HCT116 (cell line): ENCODE measurements around the gene CCDC91. TPM values are rescaled to one million over a fixed set of nuclear protein-coding genes. Genes with fewer than 3 reads are reported as not detected.

ENCODE experiments used
- ATAC-seq: fragments of 200-7000 bp; cut with Tn5 transposase; 2 replicates; pipeline ENCODE4 v1.9.1; 2020; ENCODE audit warnings: mild to moderate bottlenecking, moderate library complexity
- BruUV-seq: library from RNA; stranded (reverse); fragments of 400-500 nt; replicated peaks from 2 replicates; lab custom pipeline; 2021; lab: Mats Ljungman, UMichigan
- CTCF ChIA-PET: fragments of 300-600 bp; sonication (Branson Sonifier 250); formaldehyde crosslinking; loops from one replicate; lab custom pipeline; 2021; ENCODE audit warnings: antibody characterized with exemption; lab: Charles Lee
- POLR2A ChIA-PET: fragments of 300-600, 350-600 bp; sonication (Branson Sonifier 250); formaldehyde crosslinking; loops from one replicate; lab custom pipeline; 2021; ENCODE audit warnings: antibody characterized with exemption; lab: Charles Lee
- RAD21 ChIA-PET, 2 experiments: fragments of 300-600 bp; sonication (Branson Sonifier 250); formaldehyde crosslinking; loops; one replicate each; lab custom pipeline; 2023; ENCODE audit warnings: low total read pairs in 2 of 2; ENCODE audit not compliant: uncharacterized antibody in 2 of 2, unreplicated experiment in 2 of 2, low non-redundant PET in 1 of 2; lab: Charles Lee
- DNase-seq: peaks from one replicate; pipeline ENCODE4 v3.0.0-alpha.2; 2010; ENCODE audit warnings: low read depth, low spot score
- H2AFZ ChIP-seq: fragments of 200-600 bp; shearing (Covaris generic), sonication (generic); 2 replicates; pipeline ENCODE4 v1.6.1; 2017; ENCODE audit warnings: low read depth, mixed run types, mixed read lengths, antibody characterized with exemption, low read length; ENCODE audit not compliant: poor library complexity, severe bottlenecking
- H3K27ac ChIP-seq: 2 replicates; pipeline ENCODE4 v1.5.1; 2012; ENCODE audit warnings: low read depth, low read length
- H3K27me3 ChIP-seq: fragments of 200-600 bp; sonication (generic); 2 replicates; pipeline ENCODE4 v1.6.1; 2016; ENCODE audit warnings: mixed run types, low read length, mixed read lengths; ENCODE audit not compliant: insufficient read depth
- H3K36me3 ChIP-seq, 2 experiments: fragments of 200-500 bp in 1 of 2; fragments of 200-600 bp in 1 of 2; sonication (Bioruptor generic) in 1 of 2; sonication (generic) in 1 of 2; 2 replicates each; pipeline versions ENCODE4 v1.5.1 to v1.6.1; 2014 to 2016; ENCODE audit warnings: low read length in 2 of 2, inconsistent platforms in 1 of 2, mixed read lengths in 1 of 2, mixed run types in 1 of 2; ENCODE audit not compliant: insufficient read depth in 2 of 2, control insufficient read depth in 1 of 2
- H3K4me1 ChIP-seq, 2 experiments: fragments of 200-600 bp in 1 of 2; sonication (generic) in 1 of 2; 2 replicates each; pipeline versions ENCODE4 v1.5.1 to v1.6.1; 2012 to 2017; ENCODE audit warnings: low read length in 2 of 2, inconsistent platforms in 1 of 2, mild to moderate bottlenecking in 1 of 2, mixed read lengths in 1 of 2, mixed run types in 1 of 2, moderate library complexity in 1 of 2; ENCODE audit not compliant: insufficient read depth in 2 of 2, control insufficient read depth in 1 of 2
- H3K4me2 ChIP-seq: fragments of 200-600 bp; sonication (generic); 2 replicates; pipeline ENCODE4 v1.6.1; 2017; ENCODE audit warnings: mixed run types, low read length, mixed read lengths
- H3K4me3 ChIP-seq, 2 experiments: fragments of 200-600 bp in 1 of 2; sonication (generic) in 1 of 2; replicated peaks in 1 of 2; 2 replicates each; pipeline ENCODE4 v1.5.1; 2011 to 2016; ENCODE audit warnings: low read length in 2 of 2, control low read depth in 1 of 2, low read depth in 1 of 2, mild to moderate bottlenecking in 1 of 2, mixed read lengths in 1 of 2, mixed run types in 1 of 2
- H3K79me2 ChIP-seq: fragments of 200-600 bp; sonication (generic); 2 replicates; pipeline ENCODE4 v1.6.1; 2017; ENCODE audit warnings: mild to moderate bottlenecking, mixed run types, low read length, moderate library complexity, mixed read lengths; ENCODE audit not compliant: insufficient read depth
- H3K9ac ChIP-seq: fragments of 200-600 bp; sonication (generic); 2 replicates; pipeline ENCODE4 v1.6.1; 2016; ENCODE audit warnings: low read length, mixed read lengths
- H3K9me2 ChIP-seq: fragments of 200-600 bp; sonication (generic), shearing (Covaris generic); 2 replicates; pipeline ENCODE4 v1.6.1; 2017; ENCODE audit warnings: mixed run types, mild to moderate bottlenecking, moderate library complexity; ENCODE audit not compliant: insufficient read depth
- H3K9me3 ChIP-seq, 2 experiments: fragments of 200-500 bp in 1 of 2; fragments of 200-600 bp in 1 of 2; sonication (Bioruptor generic) in 1 of 2; sonication (generic) in 1 of 2; 2 replicates each; pipeline ENCODE4 v1.6.1; 2014 to 2017; ENCODE audit warnings: low read length in 2 of 2, mixed read lengths in 2 of 2, inconsistent platforms in 1 of 2, low read depth in 1 of 2, mild to moderate bottlenecking in 1 of 2, mixed run types in 1 of 2, moderate library complexity in 1 of 2; ENCODE audit not compliant: control insufficient read depth in 1 of 2, insufficient read depth in 1 of 2
- H4K20me1 ChIP-seq: fragments of 200-600 bp; sonication (generic), shearing (Covaris generic); 2 replicates; pipeline ENCODE4 v1.6.1; 2017; ENCODE audit warnings: mixed run types, mild to moderate bottlenecking, moderate library complexity; ENCODE audit not compliant: insufficient read depth
- CBX3 ChIP-seq: IDR thresholded peaks from 2 replicates; pipeline ENCODE4 v1.6.1; 2012; ENCODE audit warnings: low read depth
- CTCF ChIP-seq, 3 experiments: fragments of 200-600 bp in 1 of 3; sonication (generic) in 1 of 3; IDR thresholded peaks in 2 of 3; conservative IDR thresholded peaks in 1 of 3; 2 replicates each; pipeline ENCODE4 v1.5.1; 2012 to 2017; ENCODE audit warnings: low read depth in 2 of 3, low read length in 2 of 3, antibody characterized with exemption in 1 of 3, borderline replicate concordance in 1 of 3, control low read depth in 1 of 3, mild to moderate bottlenecking in 1 of 3, mixed read lengths in 1 of 3, mixed run types in 1 of 3, moderate library complexity in 1 of 3; ENCODE audit not compliant: insufficient read depth in 1 of 3
- ELF1 ChIP-seq: IDR thresholded peaks from 2 replicates; pipeline ENCODE4 v1.6.1; 2012; ENCODE audit warnings: low read depth, borderline replicate concordance
- JUND ChIP-seq: IDR thresholded peaks from 2 replicates; pipeline ENCODE4 v1.6.1; 2012
- REST ChIP-seq: IDR thresholded peaks from 2 replicates; pipeline ENCODE4 v1.6.1; 2012; ENCODE audit warnings: low read depth
- TCF7L2 ChIP-seq: IDR thresholded peaks from 2 replicates; pipeline ENCODE4 v1.7.0; 2011; ENCODE audit warnings: borderline replicate concordance, inconsistent platforms; ENCODE audit not compliant: insufficient read depth, insufficient read length; ENCODE audit errors: extremely low read depth
- intact Hi-C: fragments of 100-400 bp; cut with micrococcal nuclease; formaldehyde crosslinking; loops from 2 replicates; pipeline ENCODE4 v1.10.0; 2022
- total RNA-seq: library from RNA; stranded (reverse); gene quantifications from one replicate; pipeline ENCODE4 v1.2.1, GENCODE V29; 2021; ENCODE audit not compliant: unreplicated experiment

CCDC91 gene
- total RNA-seq, 1 experiment from 2014 or later = 18.1 TPM

- RAD21 ChIA-PET = no interaction called here
- no peak for ATAC-seq
Measured at GRCh38 chr12:28162697-28163096, 27.6 kb upstream of the CCDC91 start.

More at GRCh38 chr12:28162697-28163096, 27.6 kb upstream of the CCDC91 start:
- Histone ChIP-seq H3K36me3 (no peaks in the 10 kb centered on the region), H3K79me2 (no peaks in the 10 kb centered on the region), H3K4me2 (no peak overlapping the region), H3K4me1 (peaks cover 2 to 4% of the 10 kb centered on the region in 2 experiments; a peak in 3 of 4 replicates), H3K27me3 (no peaks in the 10 kb centered on the region), H3K9me3 (no peaks in the 10 kb centered on the region), H4K20me1 (no peaks in the 10 kb centered on the region), H3K9me2 (no peaks in the 10 kb centered on the region), H3K9ac (no peak overlapping the region), H2AFZ (no peak overlapping the region), H3K27ac (no peak overlapping the region), H3K4me3 (no peak overlapping the region)
- no peak for DNase-seq
- CTCF ChIA-PET = no interaction called here
- POLR2A ChIA-PET = no interaction called here
- no peak for TF ChIP-seq CTCF (IDR thresholded peaks at IDR 0.05 in 2 of 3, conservative IDR thresholded peaks at IDR 0.05 in 1 of 3; ENCODE audit: borderline replicate concordance in 1 of 3, insufficient read depth in 1 of 3, low read depth in 2 of 3, low read length in 2 of 3)
- TF ChIP-seq CBX3 = no peak
- TF ChIP-seq REST = no peak
- no peak for TF ChIP-seq JUND
- no peak for TF ChIP-seq ELF1
- no peak for TF ChIP-seq TCF7L2
- BruUV-seq = no TSS peak
- intact Hi-C loops = no loop called here
